COLO668 (cell line): Measurements from ENCODE around the gene TAF6.
"Not testable (repeated sequence)": the region's sequence is repeated elsewhere in the genome, so short reads cannot be mapped to it uniquely, and the experiment has no call there.

Source experiments
- DNase-seq: peaks from one replicate; lab custom pipeline; 2025; ENCODE audit not compliant: unreplicated experiment; lab: John Stamatoyannopoulos, UW

The TAF6 gene

GRCh38 chr7:100152937-100153666, 33.9 kb upstream of the TAF6 start:
- no peak for DNase-seq

- DNase-seq, result no peak
Measured at GRCh38 chr7:100152404-100152803, 33.2 kb upstream of the TAF6 start.

GRCh38 chr7:100148559-100149328, 29.6 kb upstream of the TAF6 start, which contains the start of gene LAMTOR4:
TSS of gene LAMTOR4 (plus strand) at chr7:100148918. CDS start at chr7:100148973, 55 bp downstream.
- peak; percentile 98 for DNase-seq

GRCh38 chr7:100148225-100148558, 29.0 kb upstream of the TAF6 start:
- DNase-seq, result no peak

GRCh38 chr7:100147278-100147677, 28.1 kb upstream of the TAF6 start:
- no peak for DNase-seq

- not testable (repeated sequence) for DNase-seq
Measured at GRCh38 chr7:100146350-100146749, 27.2 kb upstream of the TAF6 start.

GRCh38 chr7:100142461-100142860, 23.3 kb upstream of the TAF6 start:
- no peak for DNase-seq

GRCh38 chr7:100141555-100141949, 22.4 kb upstream of the TAF6 start:
- DNase-seq, result no peak

GRCh38 chr7:100137851-100138760, 18.9 kb upstream of the TAF6 start:
- peak; percentile 32 for DNase-seq

- peak; percentile 63 for DNase-seq
Measured at GRCh38 chr7:100132697-100133151, 13.6 kb upstream of the TAF6 start.

- no peak for DNase-seq
Measured at GRCh38 chr7:100132126-100132525, 13.0 kb upstream of the TAF6 start.

- DNase-seq, result peak; percentile 81
Measured at GRCh38 chr7:100130608-100131453, 11.7 kb upstream of the TAF6 start.

GRCh38 chr7:100130220-100130607, 11.1 kb upstream of the TAF6 start:
- peak; percentile 46 for DNase-seq

GRCh38 chr7:100128637-100128963, 9.4 kb upstream of the TAF6 start:
- DNase-seq, result no peak

- DNase-seq, result peak; percentile 24
Measured at GRCh38 chr7:100127866-100128636, 8.9 kb upstream of the TAF6 start.

GRCh38 chr7:100126931-100127865, 8.0 kb upstream of the TAF6 start, which contains the start of gene MBLAC1:
TSS of gene MBLAC1 (plus strand) at chr7:100126967. CDS start at chr7:100127396, 429 bp downstream.
- DNase-seq, result peak; percentile 92

- no peak for DNase-seq
Measured at GRCh38 chr7:100126239-100126930, 7.2 kb upstream of the TAF6 start.
